ENCODE measurements around the gene ANO1.

ANO1 gene
- 0 reads per million in 3 donors for total RNA-seq

DNA sequence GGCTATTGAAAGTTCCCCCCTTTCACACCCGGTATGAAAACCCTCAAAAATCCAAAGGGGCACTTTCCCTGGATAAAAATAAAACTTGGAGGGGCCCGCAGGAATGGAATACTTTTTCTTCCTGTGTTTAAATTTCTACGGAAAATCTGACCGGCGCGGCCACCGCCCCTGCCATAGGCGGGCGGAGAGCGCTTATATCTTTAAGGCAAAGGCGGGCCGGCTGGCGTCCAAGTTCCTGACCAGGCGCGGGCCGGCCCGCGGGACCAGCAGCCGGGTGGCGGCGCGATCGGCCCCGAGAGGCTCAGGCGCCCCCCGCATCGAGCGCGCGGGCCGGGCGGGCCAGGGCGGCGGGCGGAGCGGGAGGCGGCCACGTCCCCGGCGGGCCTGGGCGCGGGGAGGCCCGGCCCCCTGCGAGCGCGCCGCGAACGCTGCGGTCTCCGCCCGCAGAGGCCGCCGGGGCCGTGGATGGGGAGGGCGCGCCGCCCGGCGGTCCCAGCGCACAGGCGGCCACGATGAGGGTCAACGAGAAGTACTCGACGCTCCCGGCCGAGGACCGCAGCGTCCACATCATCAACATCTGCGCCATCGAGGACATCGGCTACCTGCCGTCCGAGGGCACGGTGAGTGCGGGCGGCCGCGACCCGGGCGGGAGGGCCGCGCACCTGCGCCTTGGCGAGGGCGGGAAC is at the start of gene ANO1:
Gene ANO1 (plus strand): TSS at position 223 of the 686 bp plus-strand sequence. CDS start 290 bp downstream, at position 513.
- Histone ChIP-seq H3K9me3 (ENCODE audit: control insufficient read depth, low read length) (no peaks in the 10 kb centered on the region), H3K27me3 (replicated peaks; ENCODE audit: control insufficient read depth, insufficient read depth, low read length, poor library complexity, severe bottlenecking) (peaks cover 9% of the 10 kb centered on the region), H3K27ac (ENCODE audit: insufficient read depth, low read length, poor library complexity, severe bottlenecking) (no peak within 1 kb of the TSS), H3K4me3 (ENCODE audit: insufficient read depth, low read depth, low read length, poor library complexity, severe bottlenecking) (no peak within 1 kb of the TSS), H3K4me1 (ENCODE audit: control insufficient read depth, insufficient read depth, low read length, poor library complexity, severe bottlenecking) (no peaks in the 10 kb centered on the region), H3K36me3 (ENCODE audit: control insufficient read depth, insufficient read depth, low read length) (no peaks in the 10 kb centered on the region)
- no peak for DNase-seq

DNA sequence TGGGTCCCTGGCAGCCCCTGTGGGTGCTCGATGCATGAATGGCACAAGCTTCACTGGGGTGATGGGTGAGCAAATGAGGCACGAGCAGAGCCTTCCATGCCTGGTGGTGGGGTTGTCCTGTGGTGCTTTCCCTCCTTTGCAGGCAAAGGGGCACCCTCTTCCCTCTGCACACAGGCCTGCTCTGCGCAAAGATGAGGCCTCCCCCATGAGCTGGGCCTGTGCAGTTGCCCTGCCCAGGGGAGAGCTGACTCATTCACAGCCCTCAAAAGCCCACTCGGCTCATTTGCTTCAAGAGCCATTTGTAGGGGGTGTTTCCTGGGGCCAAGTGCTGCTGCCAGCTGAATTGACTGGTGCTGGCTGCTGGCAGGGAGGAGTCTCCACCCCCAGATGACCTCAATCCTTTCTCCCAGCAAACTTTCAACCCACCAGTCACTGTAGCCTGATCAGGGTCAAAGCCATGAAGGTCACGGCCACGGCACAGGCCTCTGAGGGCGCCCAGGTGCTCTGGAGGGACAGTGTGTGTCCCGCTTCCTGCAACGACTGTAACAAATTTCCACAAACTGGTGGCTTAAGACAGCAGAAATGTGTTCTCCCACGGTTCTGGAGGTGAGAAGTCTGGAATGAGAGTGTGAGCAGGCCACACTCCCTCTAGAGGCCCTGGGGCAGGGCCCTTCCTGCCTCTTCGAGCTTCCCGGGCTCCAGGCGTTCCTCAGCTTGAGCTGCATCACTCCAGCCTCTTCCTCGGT is 48.8 kb upstream of the ANO1 start:
- H3K36me3 ChIP-seq (ENCODE audit: control insufficient read depth, insufficient read depth, low read length), result no peaks in the 10 kb centered on the region
- no peaks in the 10 kb centered on the region for H3K4me1 ChIP-seq (ENCODE audit: control insufficient read depth, insufficient read depth, low read length, poor library complexity, severe bottlenecking)
- H3K9me3 ChIP-seq (ENCODE audit: control insufficient read depth, low read length), result no peaks in the 10 kb centered on the region
- no peak overlapping the region for H3K27ac ChIP-seq (ENCODE audit: insufficient read depth, low read length, poor library complexity, severe bottlenecking)
- H3K27me3 ChIP-seq (replicated peaks; ENCODE audit: control insufficient read depth, insufficient read depth, low read length, poor library complexity, severe bottlenecking), result no peaks in the 10 kb centered on the region
- no peak for DNase-seq
- no peak overlapping the region for H3K4me3 ChIP-seq (ENCODE audit: insufficient read depth, low read depth, low read length, poor library complexity, severe bottlenecking)

DNA sequence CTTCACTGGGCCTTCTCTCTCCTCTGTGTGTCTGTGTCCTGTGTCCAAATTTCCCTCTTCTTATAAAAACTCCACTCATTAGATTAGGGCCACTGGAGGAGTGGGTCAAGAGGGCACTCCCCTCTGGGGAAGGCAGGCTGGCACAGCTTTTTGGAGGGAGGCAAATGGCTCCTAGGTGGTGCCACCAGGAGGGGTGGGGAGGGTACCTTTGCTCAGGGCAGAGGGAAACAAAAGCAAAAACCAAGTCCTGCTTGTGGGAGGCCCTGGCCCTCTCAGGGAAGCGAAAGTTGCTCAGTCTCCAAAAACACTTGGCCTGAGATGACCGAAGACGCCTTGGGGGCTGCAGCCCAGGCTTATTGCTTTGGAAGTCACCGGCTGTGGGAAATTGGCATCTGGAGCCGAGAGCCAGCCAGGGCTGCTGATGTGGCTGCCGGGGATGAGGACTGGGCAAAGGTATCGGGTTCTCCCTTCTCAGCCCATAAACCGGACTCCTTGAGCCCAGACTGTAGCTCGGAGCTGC is 48.2 kb upstream of the ANO1 start:
- no peaks in the 10 kb centered on the region for H3K27me3 ChIP-seq (replicated peaks; ENCODE audit: control insufficient read depth, insufficient read depth, low read length, poor library complexity, severe bottlenecking)
- no peak for DNase-seq
- no peaks in the 10 kb centered on the region for H3K4me1 ChIP-seq (ENCODE audit: control insufficient read depth, insufficient read depth, low read length, poor library complexity, severe bottlenecking)

GRCh38 chr11:70030412-70030811 is 47.7 kb upstream of the ANO1 start:
- no peaks in the 10 kb centered on the region for H3K9me3 ChIP-seq (ENCODE audit: control insufficient read depth, low read length)

More for the DNA sequence above, 48.2 kb upstream of the ANO1 start:
- Histone ChIP-seq H3K4me3 (ENCODE audit: insufficient read depth, low read depth, low read length, poor library complexity, severe bottlenecking) (no peak overlapping the region), H3K36me3 (ENCODE audit: control insufficient read depth, insufficient read depth, low read length) (no peaks in the 10 kb centered on the region), H3K27ac (ENCODE audit: insufficient read depth, low read length, poor library complexity, severe bottlenecking) (no peak overlapping the region), H3K9me3 (ENCODE audit: control insufficient read depth, low read length) (no peaks in the 10 kb centered on the region)

DNA sequence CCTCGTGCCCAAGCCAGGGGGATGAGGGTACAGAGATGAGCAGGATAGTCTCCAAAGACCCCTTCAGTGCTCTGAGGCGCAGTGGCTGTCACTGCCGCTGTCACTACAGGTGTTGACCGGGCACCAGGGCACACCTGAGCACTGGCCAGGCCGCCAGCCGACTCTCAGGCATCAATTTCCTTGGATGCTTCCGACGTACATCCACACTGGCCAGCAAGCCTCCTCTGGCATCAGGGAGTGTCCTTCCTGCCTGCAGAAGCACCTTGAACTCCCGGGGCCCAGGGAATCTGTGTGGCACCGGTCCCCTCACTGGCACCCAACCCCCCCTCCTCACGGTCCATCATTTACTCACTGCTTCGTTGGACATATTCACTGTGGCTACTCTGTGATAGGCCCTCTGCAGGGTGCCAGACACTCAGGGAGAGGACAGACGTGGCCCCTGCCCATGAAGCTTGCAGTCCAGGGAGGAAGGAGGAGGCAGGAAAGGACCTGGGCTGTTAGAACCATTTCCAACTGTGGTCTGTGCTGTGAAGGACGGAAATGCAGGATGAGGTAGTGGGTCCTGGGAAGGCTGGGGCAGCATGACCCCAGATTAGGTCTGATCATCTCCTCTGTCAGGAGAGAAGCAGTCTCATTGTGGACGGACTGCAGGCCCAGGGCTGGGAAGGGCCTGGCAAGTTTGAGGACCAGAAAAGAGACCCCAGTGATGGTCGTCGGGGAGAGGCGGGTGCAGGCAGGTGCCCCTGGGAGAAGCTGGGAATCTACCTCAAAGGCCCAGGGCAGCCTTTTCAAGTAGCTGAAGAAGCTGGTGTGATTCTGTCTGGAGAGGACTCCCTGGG is 46.3 kb upstream of the ANO1 start:
- Histone ChIP-seq H3K4me1 (ENCODE audit: control insufficient read depth, insufficient read depth, low read length, poor library complexity, severe bottlenecking) (no peaks in the 10 kb centered on the region), H3K9me3 (ENCODE audit: control insufficient read depth, low read length) (no peaks in the 10 kb centered on the region), H3K36me3 (ENCODE audit: control insufficient read depth, insufficient read depth, low read length) (no peaks in the 10 kb centered on the region), H3K27me3 (replicated peaks; ENCODE audit: control insufficient read depth, insufficient read depth, low read length, poor library complexity, severe bottlenecking) (no peaks in the 10 kb centered on the region), H3K27ac (ENCODE audit: insufficient read depth, low read length, poor library complexity, severe bottlenecking) (no peak overlapping the region), H3K4me3 (ENCODE audit: insufficient read depth, low read depth, low read length, poor library complexity, severe bottlenecking) (no peak overlapping the region)
- no peak for DNase-seq

More at GRCh38 chr11:70030412-70030811, 47.7 kb upstream of the ANO1 start:
- no peak overlapping the region for H3K4me3 ChIP-seq (ENCODE audit: insufficient read depth, low read depth, low read length, poor library complexity, severe bottlenecking)
- no peak for DNase-seq
- H3K27ac ChIP-seq (ENCODE audit: insufficient read depth, low read length, poor library complexity, severe bottlenecking), result no peak overlapping the region
- H3K27me3 ChIP-seq (replicated peaks; ENCODE audit: control insufficient read depth, insufficient read depth, low read length, poor library complexity, severe bottlenecking), result no peaks in the 10 kb centered on the region
- no peaks in the 10 kb centered on the region for H3K4me1 ChIP-seq (ENCODE audit: control insufficient read depth, insufficient read depth, low read length, poor library complexity, severe bottlenecking)
- H3K36me3 ChIP-seq (ENCODE audit: control insufficient read depth, insufficient read depth, low read length), result no peaks in the 10 kb centered on the region

- Histone ChIP-seq H3K9me3 (ENCODE audit: control insufficient read depth, low read length) (no peaks in the 10 kb centered on the region), H3K27ac (ENCODE audit: insufficient read depth, low read length, poor library complexity, severe bottlenecking) (no peak overlapping the region), H3K27me3 (replicated peaks; ENCODE audit: control insufficient read depth, insufficient read depth, low read length, poor library complexity, severe bottlenecking) (no peaks in the 10 kb centered on the region), H3K36me3 (ENCODE audit: control insufficient read depth, insufficient read depth, low read length) (no peaks in the 10 kb centered on the region), H3K4me3 (ENCODE audit: insufficient read depth, low read depth, low read length, poor library complexity, severe bottlenecking) (no peak overlapping the region), H3K4me1 (ENCODE audit: control insufficient read depth, insufficient read depth, low read length, poor library complexity, severe bottlenecking) (no peaks in the 10 kb centered on the region)
- DNase-seq, result no peak
Observed at GRCh38 chr11:70032470-70032795, 45.7 kb upstream of the ANO1 start.

- Histone ChIP-seq H3K4me3 (ENCODE audit: insufficient read depth, low read depth, low read length, poor library complexity, severe bottlenecking) (no peak overlapping the region), H3K27ac (ENCODE audit: insufficient read depth, low read length, poor library complexity, severe bottlenecking) (no peak overlapping the region), H3K9me3 (ENCODE audit: control insufficient read depth, low read length) (no peaks in the 10 kb centered on the region), H3K27me3 (replicated peaks; ENCODE audit: control insufficient read depth, insufficient read depth, low read length, poor library complexity, severe bottlenecking) (no peaks in the 10 kb centered on the region), H3K36me3 (ENCODE audit: control insufficient read depth, insufficient read depth, low read length) (no peaks in the 10 kb centered on the region), H3K4me1 (ENCODE audit: control insufficient read depth, insufficient read depth, low read length, poor library complexity, severe bottlenecking) (no peaks in the 10 kb centered on the region)
- DNase-seq, result no peak
Observed at GRCh38 chr11:70032943-70033710, 45.0 kb upstream of the ANO1 start.

GRCh38 chr11:70033711-70034070 is 44.4 kb upstream of the ANO1 start:
- no peak overlapping the region for H3K4me3 ChIP-seq (ENCODE audit: insufficient read depth, low read depth, low read length, poor library complexity, severe bottlenecking)
- H3K36me3 ChIP-seq (ENCODE audit: control insufficient read depth, insufficient read depth, low read length), result no peaks in the 10 kb centered on the region
- H3K4me1 ChIP-seq (ENCODE audit: control insufficient read depth, insufficient read depth, low read length, poor library complexity, severe bottlenecking), result no peaks in the 10 kb centered on the region
- no peaks in the 10 kb centered on the region for H3K9me3 ChIP-seq (ENCODE audit: control insufficient read depth, low read length)
- DNase-seq, result no peak
- no peaks in the 10 kb centered on the region for H3K27me3 ChIP-seq (replicated peaks; ENCODE audit: control insufficient read depth, insufficient read depth, low read length, poor library complexity, severe bottlenecking)
- H3K27ac ChIP-seq (ENCODE audit: insufficient read depth, low read length, poor library complexity, severe bottlenecking), result no peak overlapping the region

- H3K9me3 ChIP-seq (ENCODE audit: control insufficient read depth, low read length), result no peaks in the 10 kb centered on the region
Observed at GRCh38 chr11:70034740-70035365, 43.3 kb upstream of the ANO1 start.

More at GRCh38 chr11:70034740-70035365, 43.3 kb upstream of the ANO1 start:
- H3K27me3 ChIP-seq (replicated peaks; ENCODE audit: control insufficient read depth, insufficient read depth, low read length, poor library complexity, severe bottlenecking), result no peaks in the 10 kb centered on the region
- no peaks in the 10 kb centered on the region for H3K4me1 ChIP-seq (ENCODE audit: control insufficient read depth, insufficient read depth, low read length, poor library complexity, severe bottlenecking)
- DNase-seq, result no peak
- no peak overlapping the region for H3K4me3 ChIP-seq (ENCODE audit: insufficient read depth, low read depth, low read length, poor library complexity, severe bottlenecking)
- H3K27ac ChIP-seq (ENCODE audit: insufficient read depth, low read length, poor library complexity, severe bottlenecking), result no peak overlapping the region
- no peaks in the 10 kb centered on the region for H3K36me3 ChIP-seq (ENCODE audit: control insufficient read depth, insufficient read depth, low read length)
